WTC11 (cell line): ENCODE measurements around the gene COL6A3.

Experiments
- CREM ChIP-seq: sonication (generic); formaldehyde crosslinking; IDR thresholded peaks from 2 replicates; pipeline ENCODE4 v1.8.1; 2022; ENCODE audit warnings: mild to moderate bottlenecking, missing genetic modification reagents, moderate library complexity
- CTCF ChIP-seq: fragments of 200-600 bp; IDR thresholded peaks from 2 replicates; pipeline ENCODE4 v1.8.0; 2022; ENCODE audit warnings: antibody characterized with exemption
- NFE2L1 ChIP-seq: sonication (generic); formaldehyde crosslinking; IDR thresholded peaks from 2 replicates; pipeline ENCODE4 v1.8.1; 2023; ENCODE audit warnings: missing genetic modification reagents
- NR1H2 ChIP-seq: sonication (generic); formaldehyde crosslinking; IDR thresholded peaks from 2 replicates; pipeline ENCODE4 v1.9.0; 2021; ENCODE audit warnings: mild to moderate bottlenecking, moderate library complexity, missing genetic modification reagents
- NR2C2 ChIP-seq: sonication (generic); formaldehyde crosslinking; IDR thresholded peaks from 2 replicates; pipeline ENCODE4 v1.8.0; 2022; ENCODE audit warnings: mild to moderate bottlenecking, missing genetic modification reagents
- PRRX2 ChIP-seq: fragments of 250-450 bp; sonication (Bioruptor Pico); IDR thresholded peaks from 2 replicates; pipeline ENCODE4 v1.8.0; 2021; ENCODE audit warnings: mild to moderate bottlenecking
- RORB ChIP-seq: fragments of 250-450 bp; sonication (Bioruptor Pico); IDR thresholded peaks from 2 replicates; pipeline ENCODE4 v1.9.0; 2021; ENCODE audit warnings: mild to moderate bottlenecking
- TEAD4 ChIP-seq: sonication (generic); formaldehyde crosslinking; IDR thresholded peaks from 2 replicates; pipeline ENCODE4 v1.8.0; 2022; ENCODE audit warnings: mild to moderate bottlenecking, missing genetic modification reagents
- TP53 ChIP-seq: sonication (generic); formaldehyde crosslinking; IDR thresholded peaks from 2 replicates; pipeline ENCODE4 v1.8.1; 2023; ENCODE audit warnings: mild to moderate bottlenecking, missing genetic modification reagents
- USF1 ChIP-seq: sonication (generic); formaldehyde crosslinking; IDR thresholded peaks from 2 replicates; pipeline ENCODE4 v1.8.0; 2022; ENCODE audit warnings: mild to moderate bottlenecking, missing genetic modification reagents
- USF2 ChIP-seq: sonication (generic); formaldehyde crosslinking; IDR thresholded peaks from 2 replicates; pipeline ENCODE4 v1.8.1; 2023; ENCODE audit warnings: mild to moderate bottlenecking, missing genetic modification reagents, moderate library complexity
- ZNF121 ChIP-seq: sonication (generic); formaldehyde crosslinking; IDR thresholded peaks from 2 replicates; pipeline ENCODE4 v1.8.0; 2023; ENCODE audit warnings: missing genetic modification reagents

GRCh38 chr2:237433920-237434676 is 20.1 kb upstream of the COL6A3 start:
- no peak for TF ChIP-seq CTCF
- TF ChIP-seq USF1 (CRISPR knock-in tag), result no peak
- no peak for TF ChIP-seq CREM
- no peak for TF ChIP-seq USF2 (CRISPR knock-in tag)
- TF ChIP-seq TEAD4 (CRISPR knock-in tag), result no peak
- no peak for TF ChIP-seq ZNF121 (CRISPR knock-in tag)
- TF ChIP-seq NFE2L1 (CRISPR knock-in tag), result no peak
- TF ChIP-seq TP53 (CRISPR knock-in tag), result no peak
- no peak for TF ChIP-seq NR1H2 (CRISPR knock-in tag)
- TF ChIP-seq RORB (CRISPR knock-in tag), result no peak
- TF ChIP-seq NR2C2 (CRISPR knock-in tag), result no peak
- no peak for TF ChIP-seq PRRX2 (CRISPR knock-in tag)
